LNCaP clone FGC (cell line): ENCODE measurements around the gene EMX1.

Experiments
- DNase-seq: peaks from one replicate; pipeline ENCODE4 v3.0.0-alpha.2; 2011; ENCODE audit warnings: low read depth
- H3K4me3 ChIP-seq: 2 replicates; pipeline ENCODE4 v1.5.1; 2011; ENCODE audit warnings: mild to moderate bottlenecking, low read depth, low read length, control low read depth
- CTCF ChIP-seq: IDR thresholded peaks from 2 replicates; pipeline ENCODE4 v1.5.1; 2012; ENCODE audit warnings: mild to moderate bottlenecking; ENCODE audit not compliant: control insufficient read depth, insufficient read depth; ENCODE audit errors: extremely low read depth

Gene EMX1

GRCh38 chr2:72894514-72894913 lies 22.8 kb upstream of the EMX1 start:
- H3K4me3 ChIP-seq: no peak overlapping the region
- TF ChIP-seq CTCF: no peak
- DNase-seq: no peak

- DNase-seq: no peak
- no peak for TF ChIP-seq CTCF
- no peak overlapping the region for H3K4me3 ChIP-seq
Measured at GRCh38 chr2:72895154-72895553, 22.2 kb upstream of the EMX1 start.

GRCh38 chr2:72895759-72896281 lies 21.5 kb upstream of the EMX1 start:
- no peak overlapping the region for H3K4me3 ChIP-seq

GRCh38 chr2:72896446-72896845 lies 20.9 kb upstream of the EMX1 start:
- TF ChIP-seq CTCF: no peak
- no peak overlapping the region for H3K4me3 ChIP-seq
- no peak for DNase-seq

More at GRCh38 chr2:72895759-72896281, 21.5 kb upstream of the EMX1 start:
- DNase-seq: no peak
- TF ChIP-seq CTCF: no peak

GRCh38 chr2:72897785-72898584 lies 19.3 kb upstream of the EMX1 start:
- DNase-seq: no peak
- TF ChIP-seq CTCF: no peak
- no peak overlapping the region for H3K4me3 ChIP-seq

GRCh38 chr2:72898585-72898906 lies 18.8 kb upstream of the EMX1 start:
- H3K4me3 ChIP-seq: no peak overlapping the region
- DNase-seq: no peak
- TF ChIP-seq CTCF: no peak
